ENCODE data around the gene MYO3B.

The MYO3B gene

DNA sequence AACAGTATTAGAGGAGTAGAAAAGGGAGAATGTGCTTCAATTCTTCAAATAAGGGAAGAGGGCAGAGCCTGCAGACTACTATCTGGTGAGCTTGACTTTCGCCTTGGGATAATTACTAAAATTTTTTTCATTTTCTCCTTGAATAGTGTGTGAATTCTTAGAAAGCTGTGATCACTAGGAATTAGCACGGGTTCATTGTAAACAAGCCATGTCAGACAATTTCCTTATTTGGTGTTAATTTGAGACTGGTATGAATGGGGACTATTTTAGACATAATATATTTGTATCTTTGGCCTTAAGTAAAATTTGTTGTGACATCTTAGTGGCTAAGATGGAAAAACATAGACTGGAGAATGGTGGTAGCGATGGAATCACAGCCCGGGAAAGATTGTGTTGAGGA lies 66.6 kb downstream of the MYO3B start:
- no peak overlapping the region for H3K4me3 ChIP-seq (ENCODE audit: low read depth, low read length)
- no peaks in the 10 kb centered on the region for H3K36me3 ChIP-seq (ENCODE audit: control insufficient read depth, insufficient read depth, low read length)
- no peaks in the 10 kb centered on the region for H3K27me3 ChIP-seq (ENCODE audit: control insufficient read depth, insufficient read depth, low read length)
- H3K9ac ChIP-seq (ENCODE audit: low read depth, low read length), result no peak overlapping the region
- H3K4me1 ChIP-seq (ENCODE audit: control insufficient read depth, insufficient read depth, low read length), result no peaks in the 10 kb centered on the region
- no peaks in the 10 kb centered on the region for H3K9me3 ChIP-seq (ENCODE audit: control insufficient read depth, insufficient read depth, low read length)

DNA sequence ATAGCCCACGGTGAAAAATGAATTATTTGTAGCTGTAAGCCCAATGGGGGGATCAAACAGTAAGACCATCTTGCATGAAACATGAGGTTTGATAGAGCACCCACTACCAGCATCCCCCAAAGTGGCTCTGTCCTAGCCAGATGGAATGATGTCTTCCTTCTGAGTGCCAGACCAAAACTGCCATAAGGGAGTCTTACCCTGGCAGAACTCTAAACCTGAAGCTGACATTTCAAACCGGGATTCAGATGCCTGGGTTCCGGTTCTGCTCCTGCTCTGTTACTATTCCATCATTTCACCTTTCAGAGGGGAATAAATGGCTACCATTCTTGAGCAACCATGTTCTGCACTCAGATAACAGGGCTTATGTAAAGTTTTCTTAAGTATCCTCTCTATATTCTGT lies 67.4 kb downstream of the MYO3B start:
- H3K9ac ChIP-seq (ENCODE audit: low read depth, low read length), result no peak overlapping the region
- no peaks in the 10 kb centered on the region for H3K4me1 ChIP-seq (ENCODE audit: control insufficient read depth, insufficient read depth, low read length)

DNA sequence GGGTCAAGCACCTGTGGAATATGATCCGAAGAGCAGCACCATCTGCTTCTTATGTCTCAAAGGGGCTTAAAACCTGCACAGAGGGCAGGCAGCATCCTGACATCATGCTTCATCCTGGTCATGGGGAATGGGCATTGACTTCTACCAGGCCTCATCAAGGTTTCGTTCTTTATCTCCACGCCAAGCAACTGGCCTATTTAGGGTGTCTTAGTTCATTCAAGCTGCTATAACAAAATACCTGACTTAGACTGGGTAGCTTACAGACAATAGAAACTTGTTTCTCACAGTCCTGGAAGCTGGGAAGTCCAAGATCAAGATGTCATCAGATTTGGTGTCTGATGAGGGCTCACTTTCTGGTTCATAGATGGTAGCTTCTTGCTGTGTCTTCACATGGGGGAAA lies 69.4 kb downstream of the MYO3B start:
- Histone ChIP-seq H3K9me3 (ENCODE audit: control insufficient read depth, insufficient read depth, low read length) (no peaks in the 10 kb centered on the region), H3K36me3 (ENCODE audit: control insufficient read depth, insufficient read depth, low read length) (no peaks in the 10 kb centered on the region), H3K9ac (ENCODE audit: low read depth, low read length) (no peak overlapping the region), H3K4me1 (ENCODE audit: control insufficient read depth, insufficient read depth, low read length) (no peaks in the 10 kb centered on the region), H3K4me3 (ENCODE audit: low read depth, low read length) (no peak overlapping the region), H3K27me3 (ENCODE audit: control insufficient read depth, insufficient read depth, low read length) (no peaks in the 10 kb centered on the region)

More for the DNA sequence above, 67.4 kb downstream of the MYO3B start:
- H3K9me3 ChIP-seq (ENCODE audit: control insufficient read depth, insufficient read depth, low read length), result no peaks in the 10 kb centered on the region
- H3K27me3 ChIP-seq (ENCODE audit: control insufficient read depth, insufficient read depth, low read length), result no peaks in the 10 kb centered on the region
- H3K36me3 ChIP-seq (ENCODE audit: control insufficient read depth, insufficient read depth, low read length), result no peaks in the 10 kb centered on the region
- no peak overlapping the region for H3K4me3 ChIP-seq (ENCODE audit: low read depth, low read length)

DNA sequence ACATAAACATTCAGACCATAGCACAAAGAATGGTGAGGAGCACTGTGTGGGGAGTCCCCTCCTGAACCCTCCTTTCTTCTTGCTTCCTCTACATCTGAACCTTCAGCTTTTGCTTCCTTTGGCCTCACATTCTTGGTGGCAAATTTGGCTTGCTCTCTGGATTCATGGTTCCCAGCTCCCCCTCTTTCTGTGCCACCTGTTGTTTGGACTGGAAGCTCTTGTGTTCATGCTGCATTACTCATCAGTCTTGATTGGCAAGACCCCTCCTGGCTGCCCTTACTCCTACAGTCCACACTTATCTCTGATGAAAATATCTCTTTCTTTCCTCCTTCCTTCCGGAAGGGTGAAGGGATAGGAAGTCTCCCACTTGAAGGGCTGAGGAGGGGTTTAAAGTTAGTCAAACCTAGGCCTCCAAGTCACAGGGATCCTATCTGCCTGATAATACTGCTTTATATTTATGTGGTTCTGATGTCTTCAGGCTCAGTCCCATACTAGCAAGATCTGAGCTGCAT lies 70.0 kb downstream of the MYO3B start:
- H3K4me1 ChIP-seq (ENCODE audit: control insufficient read depth, insufficient read depth, low read length), result no peaks in the 10 kb centered on the region
- H3K27me3 ChIP-seq (ENCODE audit: control insufficient read depth, insufficient read depth, low read length), result no peaks in the 10 kb centered on the region
- H3K36me3 ChIP-seq (ENCODE audit: control insufficient read depth, insufficient read depth, low read length), result no peaks in the 10 kb centered on the region
- no peak overlapping the region for H3K9ac ChIP-seq (ENCODE audit: low read depth, low read length)
- H3K9me3 ChIP-seq (ENCODE audit: control insufficient read depth, insufficient read depth, low read length), result no peaks in the 10 kb centered on the region
- no peak overlapping the region for H3K4me3 ChIP-seq (ENCODE audit: low read depth, low read length)

DNA sequence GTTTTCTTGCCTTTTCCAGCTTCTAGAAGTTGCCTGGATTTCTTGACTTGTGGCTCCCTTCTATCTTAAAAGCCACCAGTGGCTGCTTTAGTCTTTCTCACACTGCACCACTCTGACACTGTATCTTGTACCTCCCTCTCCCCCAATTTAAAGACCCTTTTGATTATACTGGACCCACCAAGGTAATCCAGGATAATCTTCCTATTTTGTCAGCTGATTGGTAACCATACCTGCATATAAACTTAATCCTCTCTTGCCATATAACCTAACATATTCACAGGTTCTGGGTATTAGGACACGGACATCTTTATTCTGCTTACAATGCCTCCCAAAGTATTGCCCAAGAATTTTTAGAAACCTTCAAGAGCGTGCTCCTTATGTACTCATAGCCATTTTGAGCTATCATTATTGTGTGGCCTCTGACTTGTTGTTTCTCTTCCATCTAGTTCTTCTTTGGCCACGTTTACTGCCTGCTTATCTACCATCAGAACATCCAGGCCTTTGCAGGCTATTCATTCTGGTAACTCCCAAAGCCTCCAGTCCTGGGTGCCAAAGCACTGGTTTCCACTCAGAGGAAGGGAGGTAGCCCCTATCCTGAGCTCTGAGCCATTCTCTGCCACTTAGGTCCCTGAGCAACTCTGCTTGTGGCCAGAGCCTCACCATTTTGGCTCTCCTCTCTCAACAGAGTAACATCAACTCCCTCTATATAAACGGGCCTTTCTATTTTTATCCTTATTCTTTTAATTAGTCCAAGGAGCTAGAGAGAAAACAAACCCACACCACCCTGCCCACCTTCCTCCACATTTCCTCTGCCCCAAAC lies 70.8 kb downstream of the MYO3B start:
- Histone ChIP-seq H3K9me3 (ENCODE audit: control insufficient read depth, insufficient read depth, low read length) (no peaks in the 10 kb centered on the region), H3K4me3 (ENCODE audit: low read depth, low read length) (no peak overlapping the region), H3K4me1 (ENCODE audit: control insufficient read depth, insufficient read depth, low read length) (no peaks in the 10 kb centered on the region), H3K9ac (ENCODE audit: low read depth, low read length) (no peak overlapping the region), H3K27me3 (ENCODE audit: control insufficient read depth, insufficient read depth, low read length) (no peaks in the 10 kb centered on the region), H3K36me3 (ENCODE audit: control insufficient read depth, insufficient read depth, low read length) (no peaks in the 10 kb centered on the region)

DNA sequence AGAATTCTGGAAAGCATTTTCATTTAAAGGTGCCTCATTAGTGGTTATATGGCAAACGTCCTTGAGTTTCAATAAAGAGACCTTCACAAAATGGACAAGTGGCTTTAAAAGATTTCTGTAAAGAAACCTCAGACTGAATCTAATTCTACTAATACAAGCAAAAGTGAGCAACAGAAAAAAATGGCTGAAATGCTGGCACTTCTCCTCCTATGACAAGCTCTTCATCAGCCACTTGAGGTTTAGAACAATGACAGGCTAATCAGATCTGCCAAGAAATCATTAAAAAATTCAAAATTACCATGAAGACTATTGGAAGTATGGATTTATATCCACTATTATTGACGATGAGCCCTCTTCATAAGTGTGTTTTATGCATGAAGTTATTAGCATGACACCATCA lies 71.8 kb downstream of the MYO3B start:
- Histone ChIP-seq H3K4me3 (ENCODE audit: low read depth, low read length) (no peak overlapping the region), H3K36me3 (ENCODE audit: control insufficient read depth, insufficient read depth, low read length) (no peaks in the 10 kb centered on the region), H3K27me3 (ENCODE audit: control insufficient read depth, insufficient read depth, low read length) (no peaks in the 10 kb centered on the region), H3K9me3 (ENCODE audit: control insufficient read depth, insufficient read depth, low read length) (no peaks in the 10 kb centered on the region), H3K9ac (ENCODE audit: low read depth, low read length) (no peak overlapping the region), H3K4me1 (ENCODE audit: control insufficient read depth, insufficient read depth, low read length) (no peaks in the 10 kb centered on the region)

DNA sequence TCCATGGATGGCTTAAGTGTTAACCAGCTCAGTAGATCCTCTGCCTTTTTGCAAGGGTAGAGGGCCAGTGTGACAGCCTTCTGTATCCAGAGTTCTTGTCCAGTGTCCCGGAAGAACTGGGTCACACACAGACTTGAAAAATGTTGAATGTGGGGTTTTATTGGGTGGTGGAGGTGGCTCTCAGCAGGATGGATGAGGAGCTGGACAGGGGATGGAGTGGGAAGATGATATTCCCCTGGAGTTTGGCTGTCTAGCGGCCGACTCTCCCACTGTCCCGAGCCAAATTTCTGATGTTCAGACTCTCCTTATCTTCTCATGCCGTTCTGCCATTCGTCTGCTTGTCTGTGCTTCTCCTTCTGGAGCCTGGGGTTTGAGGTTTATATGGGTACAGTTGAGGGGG lies 72.6 kb downstream of the MYO3B start:
- no peak overlapping the region for H3K9ac ChIP-seq (ENCODE audit: low read depth, low read length)
- no peaks in the 10 kb centered on the region for H3K27me3 ChIP-seq (ENCODE audit: control insufficient read depth, insufficient read depth, low read length)
- H3K9me3 ChIP-seq (ENCODE audit: control insufficient read depth, insufficient read depth, low read length), result no peaks in the 10 kb centered on the region
- H3K36me3 ChIP-seq (ENCODE audit: control insufficient read depth, insufficient read depth, low read length), result no peaks in the 10 kb centered on the region
- no peak overlapping the region for H3K4me3 ChIP-seq (ENCODE audit: low read depth, low read length)
- H3K4me1 ChIP-seq (ENCODE audit: control insufficient read depth, insufficient read depth, low read length), result no peaks in the 10 kb centered on the region

DNA sequence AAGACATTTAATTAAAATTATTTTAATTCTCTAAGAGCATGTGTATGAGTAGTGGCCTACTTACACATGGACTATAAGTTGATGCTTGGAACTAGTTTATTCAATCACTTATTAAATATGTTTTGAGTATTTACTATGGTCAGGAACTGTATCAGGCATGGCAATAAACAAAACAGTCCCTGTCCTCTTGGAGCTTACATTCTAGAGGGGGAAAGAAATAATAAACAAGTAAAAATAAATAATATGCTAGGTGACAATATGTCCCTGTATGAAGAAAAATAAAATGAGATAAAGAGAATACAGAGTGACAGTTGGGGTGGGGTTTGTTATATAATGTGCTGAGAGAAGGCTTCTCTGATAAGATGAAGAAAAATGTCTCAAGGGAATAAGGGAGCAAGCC lies 74.5 kb downstream of the MYO3B start:
- Histone ChIP-seq H3K4me1 (ENCODE audit: control insufficient read depth, insufficient read depth, low read length) (no peaks in the 10 kb centered on the region), H3K9me3 (ENCODE audit: control insufficient read depth, insufficient read depth, low read length) (no peaks in the 10 kb centered on the region), H3K4me3 (ENCODE audit: low read depth, low read length) (no peak overlapping the region), H3K9ac (ENCODE audit: low read depth, low read length) (no peak overlapping the region), H3K27me3 (ENCODE audit: control insufficient read depth, insufficient read depth, low read length) (no peaks in the 10 kb centered on the region), H3K36me3 (ENCODE audit: control insufficient read depth, insufficient read depth, low read length) (no peaks in the 10 kb centered on the region)

DNA sequence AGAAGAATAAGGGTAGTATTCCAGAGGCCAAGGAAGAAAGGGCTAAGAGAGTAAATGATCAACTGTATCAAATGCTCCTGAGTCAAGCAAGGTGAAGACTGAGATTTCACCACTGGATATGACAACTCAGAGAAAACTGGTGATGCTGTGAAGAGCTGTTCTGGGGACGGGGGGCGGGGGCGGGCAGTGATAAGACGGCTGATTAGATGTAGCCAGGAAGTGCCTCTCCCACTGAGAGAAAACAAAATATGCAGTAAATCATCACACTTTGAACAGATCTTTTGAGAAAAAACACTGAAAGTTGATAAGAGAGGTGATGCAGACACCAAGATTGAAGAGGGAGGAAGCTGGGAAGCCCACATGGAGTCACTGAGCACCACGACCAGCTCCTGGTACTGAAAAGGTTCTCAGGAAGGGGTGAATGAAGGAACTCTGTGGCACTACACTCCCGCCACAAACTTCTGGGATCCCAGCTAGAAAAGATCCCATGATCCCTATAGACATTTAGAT lies 75.8 kb downstream of the MYO3B start:
- Histone ChIP-seq H3K36me3 (ENCODE audit: control insufficient read depth, insufficient read depth, low read length) (no peaks in the 10 kb centered on the region), H3K4me1 (ENCODE audit: control insufficient read depth, insufficient read depth, low read length) (no peaks in the 10 kb centered on the region), H3K4me3 (ENCODE audit: low read depth, low read length) (no peak overlapping the region), H3K9me3 (ENCODE audit: control insufficient read depth, insufficient read depth, low read length) (no peaks in the 10 kb centered on the region), H3K27me3 (ENCODE audit: control insufficient read depth, insufficient read depth, low read length) (no peaks in the 10 kb centered on the region), H3K9ac (ENCODE audit: low read depth, low read length) (no peak overlapping the region)

DNA sequence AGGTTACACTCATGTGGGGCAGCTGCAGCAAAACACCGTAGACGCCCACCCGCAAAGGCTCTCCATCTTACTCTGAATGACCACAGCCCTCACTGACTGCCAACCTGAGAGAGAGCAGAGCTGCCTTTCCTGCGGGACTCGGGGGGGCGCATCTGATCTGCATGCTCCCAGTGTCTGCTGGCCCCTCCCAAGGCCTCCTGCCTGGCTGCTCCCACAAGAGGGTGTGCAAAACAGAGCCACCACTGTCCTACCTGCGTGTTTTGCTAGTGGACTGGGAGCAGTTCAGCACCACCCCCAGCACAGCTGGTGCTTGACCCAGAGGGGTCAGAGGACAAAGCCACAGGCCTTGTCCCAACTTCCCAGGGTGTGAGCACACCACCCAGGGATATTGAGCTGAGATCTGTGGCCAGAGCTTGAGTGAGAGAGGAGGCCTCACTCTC lies 76.4 kb downstream of the MYO3B start:
- Histone ChIP-seq H3K4me1 (ENCODE audit: control insufficient read depth, insufficient read depth, low read length) (no peaks in the 10 kb centered on the region), H3K9ac (ENCODE audit: low read depth, low read length) (no peak overlapping the region), H3K27me3 (ENCODE audit: control insufficient read depth, insufficient read depth, low read length) (no peaks in the 10 kb centered on the region)

DNA sequence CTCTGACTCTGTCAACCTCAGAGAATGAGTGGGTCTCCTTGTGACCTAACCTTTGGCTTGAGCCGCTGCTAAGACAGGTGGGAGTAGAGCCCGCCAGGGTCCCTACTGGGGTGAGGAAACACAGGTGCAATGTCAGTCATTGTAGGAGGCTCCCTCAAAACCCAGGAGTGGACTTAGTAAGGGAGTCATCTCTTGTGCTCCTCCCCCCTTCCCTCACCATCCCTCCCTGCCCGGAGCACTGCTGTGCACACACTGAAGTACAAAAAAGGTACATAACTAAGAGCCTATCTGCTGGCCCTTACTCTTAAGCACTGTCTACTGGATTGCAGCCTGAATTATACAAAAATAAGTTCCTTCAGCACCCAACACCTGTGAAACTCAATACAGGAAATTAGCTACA lies 77.2 kb downstream of the MYO3B start:
- Histone ChIP-seq H3K36me3 (ENCODE audit: control insufficient read depth, insufficient read depth, low read length) (no peaks in the 10 kb centered on the region), H3K4me3 (ENCODE audit: low read depth, low read length) (no peak overlapping the region), H3K27me3 (ENCODE audit: control insufficient read depth, insufficient read depth, low read length) (no peaks in the 10 kb centered on the region), H3K9me3 (ENCODE audit: control insufficient read depth, insufficient read depth, low read length) (no peaks in the 10 kb centered on the region), H3K4me1 (ENCODE audit: control insufficient read depth, insufficient read depth, low read length) (no peaks in the 10 kb centered on the region), H3K9ac (ENCODE audit: low read depth, low read length) (no peak overlapping the region)

More for the DNA sequence above, 76.4 kb downstream of the MYO3B start:
- H3K4me3 ChIP-seq (ENCODE audit: low read depth, low read length), result no peak overlapping the region
- H3K36me3 ChIP-seq (ENCODE audit: control insufficient read depth, insufficient read depth, low read length), result no peaks in the 10 kb centered on the region
- H3K9me3 ChIP-seq (ENCODE audit: control insufficient read depth, insufficient read depth, low read length), result no peaks in the 10 kb centered on the region

DNA sequence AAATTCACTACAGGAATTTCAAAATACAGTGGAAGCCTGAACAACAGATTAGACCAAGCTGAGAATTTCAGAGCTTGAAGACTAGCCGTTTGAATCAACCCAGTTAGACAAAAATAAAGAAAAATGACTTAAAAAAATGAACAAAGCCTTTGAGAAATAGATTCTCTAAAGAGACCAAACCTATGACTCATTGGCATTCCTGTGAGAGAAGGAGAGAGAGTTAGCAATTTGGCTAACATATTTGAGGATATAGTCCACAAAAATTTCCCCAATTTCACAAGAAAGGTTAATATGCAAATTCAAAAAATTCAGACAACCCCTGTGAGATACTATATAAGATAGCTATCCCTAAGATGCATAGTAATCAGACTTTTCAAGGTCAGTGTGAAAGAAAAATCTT lies 78.0 kb downstream of the MYO3B start:
- no peak overlapping the region for H3K9ac ChIP-seq (ENCODE audit: low read depth, low read length)
- H3K27me3 ChIP-seq (ENCODE audit: control insufficient read depth, insufficient read depth, low read length), result no peaks in the 10 kb centered on the region
- no peaks in the 10 kb centered on the region for H3K36me3 ChIP-seq (ENCODE audit: control insufficient read depth, insufficient read depth, low read length)
- no peak overlapping the region for H3K4me3 ChIP-seq (ENCODE audit: low read depth, low read length)
- H3K9me3 ChIP-seq (ENCODE audit: control insufficient read depth, insufficient read depth, low read length), result no peaks in the 10 kb centered on the region
- no peaks in the 10 kb centered on the region for H3K4me1 ChIP-seq (ENCODE audit: control insufficient read depth, insufficient read depth, low read length)

All from iPS-15b (cell line).